IPS-18c (cell line): Measurements from ENCODE around the gene GNAO1.

Experiments used
- H3K4me3 ChIP-seq: 2 replicates; pipeline ENCODE4 v1.7.0; 2013; ENCODE audit warnings: low read depth, mild to moderate bottlenecking, low read length, moderate library complexity; ENCODE audit not compliant: insufficient read depth
- H3K9me3 ChIP-seq: one replicate; pipeline ENCODE4 v1.6.1; 2013; ENCODE audit warnings: mild to moderate bottlenecking, low read length, moderate library complexity; ENCODE audit not compliant: control insufficient read depth, insufficient read depth

Gene GNAO1

GRCh38 chr16:56309008-56309407 lies 117.7 kb downstream of the GNAO1 start:
- Histone ChIP-seq H3K4me3 (no peak overlapping the region), H3K9me3 (peaks cover 2% of the 10 kb centered on the region)

DNA sequence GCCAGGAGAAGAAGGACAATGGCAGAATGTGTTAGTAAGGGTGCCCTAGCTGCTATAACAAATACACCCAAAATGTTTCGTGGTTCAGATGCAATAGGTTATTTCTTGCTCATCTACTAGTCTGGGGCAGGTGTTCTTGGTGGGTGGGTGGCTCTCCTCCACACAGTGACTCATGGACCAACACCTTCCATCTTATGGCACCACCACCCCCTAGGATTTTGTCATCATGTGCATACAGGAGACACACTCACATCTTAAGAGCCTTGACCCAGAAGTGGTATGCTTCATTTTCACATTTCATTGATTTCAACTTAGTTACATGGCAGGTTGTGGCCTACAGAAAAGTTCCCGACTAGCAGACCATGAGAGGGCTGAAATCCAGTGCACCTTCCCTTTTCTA lies 119.4 kb downstream of the GNAO1 start:
- H3K9me3 ChIP-seq: no peaks in the 10 kb centered on the region
- no peak overlapping the region for H3K4me3 ChIP-seq

DNA sequence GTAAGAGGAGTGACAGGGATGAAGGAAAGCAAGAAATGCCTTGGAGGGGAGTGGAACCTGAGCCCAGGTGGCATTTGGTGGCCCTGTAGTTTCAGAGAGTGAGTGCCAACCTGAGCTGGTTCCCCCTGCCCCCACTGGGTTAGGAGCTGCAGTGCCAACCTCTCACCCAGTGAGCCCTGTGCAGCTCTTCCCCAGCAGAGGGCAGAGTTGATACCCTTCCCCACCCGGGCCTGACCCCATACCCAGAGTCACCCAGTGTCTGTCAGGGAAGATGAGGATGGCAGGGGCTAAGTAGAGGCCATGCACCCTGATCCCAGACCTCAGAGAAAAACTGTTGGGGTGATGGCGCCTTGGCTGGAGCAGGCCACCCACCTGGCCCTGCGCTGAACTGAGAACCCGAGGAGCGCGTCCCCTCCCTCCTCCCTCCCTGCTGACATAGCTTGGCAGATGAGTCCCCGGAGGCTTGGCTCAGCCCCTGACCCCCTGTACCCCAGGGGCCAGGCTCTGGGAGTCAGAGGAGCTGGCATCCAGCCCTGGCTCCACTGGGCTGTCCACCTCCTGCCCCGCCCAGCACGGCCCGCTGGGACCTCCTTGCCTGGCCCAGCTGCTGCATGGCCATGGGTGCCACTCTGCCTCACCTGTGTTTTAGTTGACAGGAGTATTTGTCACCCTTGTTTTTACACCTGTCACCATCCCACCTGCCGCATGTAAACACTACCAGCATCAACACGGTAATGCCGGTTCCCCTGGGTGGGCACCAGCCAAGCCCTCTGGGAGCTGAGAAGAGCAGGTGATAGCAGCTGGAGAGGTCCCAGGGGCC lies 120.1 kb downstream of the GNAO1 start:
- Histone ChIP-seq H3K4me3 (no peak overlapping the region), H3K9me3 (no peaks in the 10 kb centered on the region)

- no peak overlapping the region for H3K4me3 ChIP-seq
- H3K9me3 ChIP-seq: no peaks in the 10 kb centered on the region
Measured at GRCh38 chr16:56312028-56312300, 120.7 kb downstream of the GNAO1 start.

GRCh38 chr16:56312556-56312955 lies 121.3 kb downstream of the GNAO1 start:
- no peak overlapping the region for H3K4me3 ChIP-seq
- H3K9me3 ChIP-seq: no peaks in the 10 kb centered on the region

- no peak overlapping the region for H3K4me3 ChIP-seq
- no peaks in the 10 kb centered on the region for H3K9me3 ChIP-seq
Measured at GRCh38 chr16:56314244-56314850, 123.1 kb downstream of the GNAO1 start.

DNA sequence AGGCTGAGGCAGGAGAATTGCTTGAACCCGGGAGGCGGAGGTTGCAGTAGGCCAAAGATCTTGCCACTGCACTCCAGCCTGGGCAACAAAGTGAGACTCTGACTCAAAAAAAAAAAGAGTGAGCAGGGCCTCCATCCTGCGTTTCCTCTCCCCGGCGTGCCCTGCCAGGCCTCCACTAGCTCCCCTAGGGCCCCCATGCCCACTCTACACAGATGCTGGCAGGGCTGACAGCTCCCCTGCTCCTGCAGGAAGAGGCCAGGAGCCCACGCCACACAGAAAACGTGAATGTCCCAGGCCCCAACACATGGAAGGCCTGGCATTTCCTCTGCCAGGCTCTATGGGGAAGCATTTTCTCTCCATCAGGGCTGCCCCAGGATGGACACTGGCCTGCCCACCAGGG lies 124.7 kb downstream of the GNAO1 start:
- peaks cover 2% of the 10 kb centered on the region for H3K9me3 ChIP-seq

DNA sequence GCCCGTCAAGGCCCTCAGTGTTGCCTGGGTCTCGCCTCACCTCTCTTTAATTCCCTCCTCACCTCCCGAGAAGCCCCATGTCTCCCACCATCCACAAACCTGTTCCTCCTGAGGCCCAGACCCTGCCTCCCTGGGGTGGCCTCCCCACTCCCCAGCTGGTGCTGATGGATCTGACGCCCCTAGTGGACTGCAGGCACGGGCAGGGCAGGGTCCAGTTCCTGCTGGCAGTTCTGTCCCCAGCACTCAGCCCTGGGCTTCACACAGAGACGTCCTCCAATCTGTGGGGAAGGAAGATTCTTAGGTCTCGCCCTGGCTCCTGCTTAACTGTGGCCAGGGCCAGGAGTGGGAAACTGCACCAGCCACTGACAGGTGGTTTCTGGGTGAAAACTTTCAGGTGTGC lies 125.3 kb downstream of the GNAO1 start:
- H3K9me3 ChIP-seq: peaks cover 2% of the 10 kb centered on the region
- H3K4me3 ChIP-seq: no peak overlapping the region

More for the DNA sequence above, 124.7 kb downstream of the GNAO1 start:
- no peak overlapping the region for H3K4me3 ChIP-seq

DNA sequence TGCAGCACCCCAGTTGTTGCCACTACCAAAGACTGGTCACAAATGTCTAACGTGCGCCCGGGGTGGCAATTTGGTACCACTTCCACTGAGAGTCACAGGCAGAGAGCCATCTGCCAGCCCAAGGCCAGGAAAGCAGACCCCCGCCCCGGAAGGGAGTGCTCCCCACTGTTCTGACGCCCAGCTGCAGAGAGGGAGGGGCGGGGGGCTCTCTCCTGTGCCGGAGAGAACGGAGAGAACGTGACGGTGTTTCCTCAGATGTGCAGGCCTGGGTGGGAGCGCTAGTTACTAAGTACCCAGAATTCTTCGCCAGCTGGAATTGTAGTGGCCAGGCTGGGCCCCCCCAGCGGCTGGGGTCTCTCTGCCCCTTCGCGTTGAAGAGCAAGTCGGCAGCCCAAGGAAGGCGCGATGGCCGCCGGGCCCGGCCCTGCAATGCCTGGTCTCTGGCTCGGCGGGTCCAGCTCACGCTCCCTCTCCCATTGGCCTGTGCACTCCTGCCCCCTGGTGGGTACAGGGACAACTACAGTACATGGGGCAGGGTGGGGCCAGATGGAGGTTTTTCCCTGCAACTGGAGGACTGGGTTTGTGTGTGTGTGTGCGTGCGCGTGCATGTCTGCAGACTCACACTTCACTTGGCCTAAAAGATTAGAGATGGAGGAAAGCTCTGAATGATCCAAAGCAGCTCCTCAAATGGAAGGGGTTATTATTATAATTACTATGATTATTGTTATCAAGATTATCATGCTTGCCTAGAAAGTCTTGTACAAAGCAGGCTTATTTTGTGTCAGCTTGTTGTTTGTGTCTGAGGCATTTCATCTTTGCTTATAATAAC lies 126.9 kb downstream of the GNAO1 start:
- H3K4me3 ChIP-seq: peak overlapping the region; percentile 36; the same call in 1 of the 2 replicates
- peaks cover 2% of the 10 kb centered on the region for H3K9me3 ChIP-seq

GRCh38 chr16:56318827-56319140 lies 127.5 kb downstream of the GNAO1 start:
- Histone ChIP-seq H3K4me3 (no peak overlapping the region), H3K9me3 (peaks cover 2% of the 10 kb centered on the region)

GRCh38 chr16:56319376-56319775 lies 128.1 kb downstream of the GNAO1 start:
- peaks cover 2% of the 10 kb centered on the region for H3K9me3 ChIP-seq

DNA sequence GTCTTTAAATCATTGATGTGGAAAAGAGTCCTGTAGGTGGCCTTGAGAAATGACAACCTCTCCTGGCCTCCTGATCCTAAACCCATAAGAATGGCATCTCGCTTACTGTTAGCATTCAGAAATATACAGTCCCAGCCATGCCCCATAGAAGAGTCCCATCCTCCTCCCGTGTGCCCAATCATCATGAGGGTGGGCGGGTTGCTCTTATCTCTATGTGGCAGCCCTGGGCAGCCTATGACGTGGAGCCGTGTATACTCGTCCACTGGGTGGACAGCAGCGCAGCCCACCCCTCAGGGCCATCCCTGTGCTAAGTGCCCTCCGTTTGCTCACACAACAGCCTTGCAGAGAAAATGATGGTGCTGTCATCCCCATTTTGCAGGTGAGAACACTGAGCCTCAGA lies 128.8 kb downstream of the GNAO1 start:
- Histone ChIP-seq H3K9me3 (peaks cover 2% of the 10 kb centered on the region), H3K4me3 (no peak overlapping the region)

More at GRCh38 chr16:56319376-56319775, 128.1 kb downstream of the GNAO1 start:
- no peak overlapping the region for H3K4me3 ChIP-seq

DNA sequence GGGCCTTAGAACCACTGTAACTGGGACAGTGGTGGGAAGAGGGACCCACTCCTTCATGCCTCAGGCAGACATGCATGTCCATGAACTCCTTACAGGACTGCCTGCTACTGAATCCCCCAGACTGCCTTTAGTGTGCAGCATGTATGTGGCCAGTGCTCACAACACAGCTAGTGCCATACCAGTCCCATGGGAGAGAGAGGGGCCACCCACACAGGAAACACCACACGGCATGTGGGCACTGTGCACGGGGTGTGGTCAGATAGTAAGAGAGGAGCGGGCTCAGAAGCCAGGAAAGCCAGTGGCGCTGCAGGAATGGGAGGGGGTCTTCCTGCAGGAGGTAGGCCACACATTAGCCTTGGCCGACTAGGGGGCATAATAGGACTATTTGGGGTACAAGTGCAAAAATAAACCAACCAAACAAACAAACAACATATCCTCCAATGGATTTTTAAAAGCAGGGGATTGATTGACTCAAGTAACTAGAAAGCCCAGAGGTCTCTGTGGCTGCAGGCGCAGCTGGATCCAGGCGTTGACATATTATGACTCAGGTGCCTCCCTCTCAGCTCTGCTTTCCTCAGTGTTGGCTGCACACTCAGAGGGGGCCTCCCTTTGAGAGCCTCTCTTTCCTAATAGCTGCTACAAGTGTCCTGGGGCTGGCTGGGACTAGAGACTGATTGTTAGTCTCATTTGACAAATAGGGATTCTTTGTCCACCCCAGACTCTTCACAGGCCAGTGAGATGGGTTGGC lies 129.7 kb downstream of the GNAO1 start:
- Histone ChIP-seq H3K4me3 (no peak overlapping the region), H3K9me3 (peaks cover 2% of the 10 kb centered on the region)

DNA sequence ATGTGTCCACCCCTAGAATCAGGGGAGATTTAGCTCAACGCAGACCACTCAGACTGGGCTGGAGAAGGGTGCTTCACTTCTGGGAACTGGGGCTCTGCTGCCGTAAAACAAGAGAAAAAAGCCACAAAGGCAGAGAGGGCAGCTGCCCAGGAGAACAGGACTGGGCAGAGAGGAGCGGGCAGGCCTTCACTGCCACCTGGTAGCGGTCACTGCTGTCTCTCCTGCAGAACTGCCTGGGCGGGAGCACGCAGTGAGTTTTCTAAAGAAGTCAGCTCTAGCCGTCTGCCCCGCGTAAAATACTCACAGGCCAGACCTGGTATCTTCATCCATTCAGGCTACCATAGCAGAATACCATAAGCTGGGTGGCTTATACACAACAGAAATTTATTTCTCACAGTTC lies 130.3 kb downstream of the GNAO1 start:
- peaks cover 2% of the 10 kb centered on the region for H3K9me3 ChIP-seq
- no peak overlapping the region for H3K4me3 ChIP-seq

- peaks cover 2% of the 10 kb centered on the region for H3K9me3 ChIP-seq
Measured at GRCh38 chr16:56324406-56324805, 133.1 kb downstream of the GNAO1 start.

GRCh38 chr16:56325956-56326355 lies 134.7 kb downstream of the GNAO1 start:
- no peaks in the 10 kb centered on the region for H3K9me3 ChIP-seq

More at GRCh38 chr16:56324406-56324805, 133.1 kb downstream of the GNAO1 start:
- H3K4me3 ChIP-seq: no peak overlapping the region

DNA sequence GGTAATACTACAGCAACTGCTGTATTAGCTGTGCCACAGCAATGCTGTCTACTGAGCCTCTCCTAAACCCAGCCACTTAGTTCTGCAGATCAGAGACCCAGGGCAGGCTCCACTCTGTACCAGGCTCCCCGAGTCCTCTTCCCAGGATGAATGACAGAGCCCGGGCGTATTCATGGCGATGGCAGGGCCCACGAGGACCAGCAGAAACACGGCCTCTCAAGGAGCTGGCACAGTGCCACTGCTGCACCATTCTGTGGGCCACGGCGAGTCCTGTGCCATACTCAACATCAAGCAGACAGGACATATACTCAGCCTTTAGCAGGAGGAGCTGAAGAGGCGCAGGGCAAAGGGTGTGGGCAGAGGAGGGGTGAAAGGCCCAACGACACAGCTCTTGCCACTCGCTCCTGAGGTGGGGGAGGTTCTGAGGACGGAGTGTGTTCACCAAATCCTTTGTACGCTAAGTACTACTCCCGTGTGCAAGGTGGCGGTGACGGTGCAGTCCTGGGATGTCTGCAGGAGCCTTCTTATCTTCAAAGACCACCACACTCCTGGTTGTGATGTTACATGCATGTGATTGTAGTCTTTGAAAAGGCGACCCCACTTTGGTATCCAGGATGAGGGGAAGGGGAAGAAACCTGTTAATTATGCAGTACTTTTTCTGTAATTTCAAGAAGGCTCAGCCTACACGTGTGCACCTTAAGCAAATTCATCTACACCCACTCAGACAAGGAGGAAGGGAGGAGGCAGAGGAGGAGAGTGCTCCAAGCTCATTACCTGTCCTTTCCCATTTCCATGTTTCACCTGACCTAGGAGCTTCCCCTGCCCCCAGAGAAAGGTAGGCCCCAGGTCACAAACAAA lies 136.0 kb downstream of the GNAO1 start:
- Histone ChIP-seq H3K9me3 (no peaks in the 10 kb centered on the region), H3K4me3 (no peak overlapping the region)

More at GRCh38 chr16:56325956-56326355, 134.7 kb downstream of the GNAO1 start:
- H3K4me3 ChIP-seq: no peak overlapping the region
